Endothelial cell of umbilical vein (primary cell): Measurements from ENCODE around the gene GLB1L2. TPM values are rescaled to one million over a fixed set of nuclear protein-coding genes. Genes with fewer than 3 reads are reported as not detected.

ENCODE experiments used
- BruUV-seq: library from RNA; stranded (reverse); fragments of 400-500 nt; replicated peaks from 2 replicates; lab custom pipeline; 2021; lab: Mats Ljungman, UMichigan
- CTCF ChIA-PET: fragments of 300-600, 350-600 bp; sonication (Branson Sonifier 250); formaldehyde crosslinking; loops from one replicate; lab custom pipeline; 2021; ENCODE audit warnings: antibody characterized with exemption, inconsistent platforms; lab: Charles Lee
- POLR2A ChIA-PET: fragments of 300-600, 350-600 bp; sonication (Branson Sonifier 250); formaldehyde crosslinking; loops from one replicate; lab custom pipeline; 2021; ENCODE audit warnings: antibody characterized with exemption, inconsistent platforms; lab: Charles Lee
- DNase-seq: peaks from one replicate; pipeline ENCODE4 v3.0.0-alpha.2; 2011; ENCODE audit warnings: low read depth, low spot score
- FAIRE-seq: peaks from 2 replicates; lab custom pipeline; 2011; peaks lifted over from hg19 to GRCh38; lab: Jason Lieb, UNC
- H2AFZ ChIP-seq: 2 replicates; pipeline ENCODE4 v1.6.0; 2012; ENCODE audit warnings: low read depth, low read length, control low read depth, inconsistent platforms
- H3K27ac ChIP-seq: 2 replicates; pipeline ENCODE4 v1.5.1; 2011; ENCODE audit warnings: low read depth, mild to moderate bottlenecking, control low read depth, low read length, moderate library complexity; ENCODE audit not compliant: insufficient read depth
- H3K27me3 ChIP-seq, 2 experiments: 2 replicates each; pipeline versions ENCODE4 v1.6.0 to v1.6.1; 2011; ENCODE audit warnings: low read length in 2 of 2, mixed read lengths in 1 of 2; ENCODE audit not compliant: control insufficient read depth in 2 of 2, insufficient read depth in 2 of 2
- H3K36me3 ChIP-seq, 2 experiments: 2 replicates in 1 of 2; 3 replicates in 1 of 2; pipeline ENCODE4 v1.5.1; 2011; ENCODE audit warnings: low read length in 2 of 2, mild to moderate bottlenecking in 1 of 2, moderate library complexity in 1 of 2; ENCODE audit not compliant: control insufficient read depth in 2 of 2, insufficient read depth in 2 of 2; ENCODE audit errors: extremely low read depth in 1 of 2
- H3K4me1 ChIP-seq: 3 replicates; pipeline ENCODE4 v1.5.1; 2011; ENCODE audit warnings: mild to moderate bottlenecking, low read length; ENCODE audit not compliant: control insufficient read depth, insufficient read depth; ENCODE audit errors: extremely low read depth
- H3K4me2 ChIP-seq: 2 replicates; pipeline ENCODE4 v1.6.1; 2011; ENCODE audit warnings: low read length, control low read depth, mixed read lengths; ENCODE audit not compliant: insufficient read depth
- H3K4me3 ChIP-seq, 3 experiments: fragments of 200-600 bp in 1 of 3; sonication (generic), shearing (Covaris generic) in 1 of 3; replicated peaks in 1 of 3; 2 replicates each; pipeline ENCODE4 v1.5.1; 2011 to 2016; ENCODE audit warnings: control low read depth in 3 of 3, low read length in 3 of 3, mild to moderate bottlenecking in 2 of 3, inconsistent platforms in 1 of 3, low read depth in 1 of 3, moderate library complexity in 1 of 3; ENCODE audit not compliant: insufficient read depth in 1 of 3
- H3K79me2 ChIP-seq: 2 replicates; pipeline ENCODE4 v1.6.0; 2012; ENCODE audit warnings: low read length, inconsistent platforms; ENCODE audit not compliant: control insufficient read depth, insufficient read depth
- H3K9ac ChIP-seq: replicated peaks from 2 replicates; pipeline ENCODE3; 2011; ENCODE audit warnings: low read length, control low read depth; ENCODE audit not compliant: insufficient read depth; ENCODE audit errors: extremely low read depth
- H3K9me1 ChIP-seq: replicated peaks from 3 replicates; pipeline ENCODE4 v1.6.0; 2011; ENCODE audit warnings: mild to moderate bottlenecking, low read length; ENCODE audit not compliant: control insufficient read depth, insufficient read depth; ENCODE audit errors: extremely low read depth
- H3K9me3 ChIP-seq: replicated peaks from 2 replicates; pipeline ENCODE4 v1.5.1; 2012; ENCODE audit warnings: low read length, inconsistent platforms; ENCODE audit not compliant: control insufficient read depth, insufficient read depth
- H4K20me1 ChIP-seq: replicated peaks from 2 replicates; pipeline ENCODE3; 2011; ENCODE audit warnings: mild to moderate bottlenecking, low read length; ENCODE audit not compliant: control insufficient read depth, insufficient read depth; ENCODE audit errors: extremely low read depth
- EZH2 ChIP-seq: IDR thresholded peaks from 2 replicates; pipeline ENCODE4 v1.6.1; 2012; ENCODE audit warnings: borderline replicate concordance, low read depth, mild to moderate bottlenecking, moderate library complexity, low read length, inconsistent platforms; ENCODE audit not compliant: severe bottlenecking
- FOS ChIP-seq: IDR thresholded peaks from 2 replicates; pipeline ENCODE4 v1.6.1; 2011; ENCODE audit warnings: mild to moderate bottlenecking, low read length, moderate library complexity, borderline replicate concordance; ENCODE audit not compliant: insufficient read depth
- GATA2 ChIP-seq: IDR thresholded peaks from 2 replicates; pipeline ENCODE4 v1.7.0; 2011; ENCODE audit warnings: low read depth, mild to moderate bottlenecking, moderate library complexity, mixed read lengths, low read length; ENCODE audit not compliant: insufficient read length, insufficient read depth
- JUN ChIP-seq: IDR thresholded peaks from 2 replicates; pipeline ENCODE4 v1.6.1; 2011; ENCODE audit warnings: borderline replicate concordance, low read depth; ENCODE audit not compliant: insufficient read length, insufficient read depth
- MYC ChIP-seq: IDR thresholded peaks from one replicate; pipeline ENCODE4 v1.6.1; 2011; ENCODE audit warnings: mild to moderate bottlenecking, low read depth, low read length
- POLR2A ChIP-seq: IDR thresholded peaks from 2 replicates; pipeline ENCODE4 v1.6.1; 2012; ENCODE audit warnings: low read depth, mild to moderate bottlenecking, control low read depth, low read length
- POLR2AphosphoS5 ChIP-seq: IDR thresholded peaks from 2 replicates; pipeline ENCODE4 v1.6.1; 2012; ENCODE audit warnings: low read depth, mild to moderate bottlenecking, control low read depth, low read length, moderate library complexity; ENCODE audit not compliant: insufficient read depth
- dilution Hi-C: fragments of 300-500 bp; cut with MboI; formaldehyde crosslinking; loops from one replicate; pipeline ENCODE4 v1.15.0; 2019; ENCODE audit warnings: low sequenced_read_pairs; ENCODE audit not compliant: extremely low pct_ligation_motif_present
- intact Hi-C: fragments of 100-400 bp; cut with micrococcal nuclease; formaldehyde crosslinking; loops from one replicate; pipeline ENCODE4 v1.10.0; 2022
- polyA plus RNA-seq, 4 experiments: library from polyadenylated mRNA; depleted of rRNA in 3 of 4; stranded (reverse) in 3 of 4; unstranded in 1 of 4; fragments of >200 nt; gene quantifications; 2 replicates each; pipeline versions ENCODE4 v1.2.1 to v1.2.3, GENCODE V29; 2011 to 2012; ENCODE audit warnings: missing spikeins in 1 of 4
- total RNA-seq: library from RNA; stranded (reverse); gene quantifications from 2 replicates; pipeline ENCODE4 v1.2.3, GENCODE V29; 2021
- TF ChIP-seq, protein P1 (sequence below): IDR thresholded peaks from 2 replicates; pipeline ENCODE4 v1.6.1; 2011; ENCODE audit not compliant: insufficient read depth, insufficient read length
- TF ChIP-seq, protein P2 (sequence below), 2 donors: IDR thresholded peaks; 1 replicate in 1 of 2; 2 replicates in 1 of 2; pipeline ENCODE4 v1.5.1; 2011; ENCODE audit warnings: low read length in 2 of 2, mild to moderate bottlenecking in 2 of 2, moderate library complexity in 2 of 2, control low read depth in 1 of 2, inconsistent platforms in 1 of 2, low read depth in 1 of 2; ENCODE audit not compliant: insufficient read depth in 1 of 2; ENCODE audit errors: extremely low read depth in 1 of 2

Gene GLB1L2
- total and polyA plus RNA-seq, 2 donors (not counting 3 experiments of a cell fraction or from before 2014, with no cell fraction given) = 0.55 to 0.59 TPM

DNA sequence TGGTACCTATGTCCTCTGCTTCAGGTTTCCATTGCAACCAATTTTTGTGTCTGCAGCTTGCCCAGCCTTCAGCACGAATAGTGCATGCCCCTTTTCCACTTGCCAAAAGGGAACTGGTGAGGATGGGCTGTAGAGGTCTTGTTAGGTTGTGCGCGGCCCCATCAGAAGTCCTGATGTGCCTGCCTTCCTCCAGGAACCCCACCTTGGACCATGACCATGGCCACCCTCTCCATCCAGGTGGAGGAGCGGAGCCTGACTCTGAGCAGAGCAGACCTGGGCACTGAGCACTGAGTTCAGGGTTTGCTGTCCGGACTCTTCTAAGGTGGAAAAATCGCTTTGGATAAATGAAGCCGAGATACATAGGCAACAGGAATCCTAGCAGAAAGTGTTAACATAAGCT, 6.9 kb downstream of the GLB1L2 start:
- Histone ChIP-seq H3K27ac (no peak overlapping the region), H3K9ac (no peak overlapping the region), H3K4me1 (no peaks in the 10 kb centered on the region), H3K4me2 (no peak overlapping the region), H3K9me1 (no peaks in the 10 kb centered on the region), H3K9me3 (no peaks in the 10 kb centered on the region), H3K27me3 (no peaks in the 10 kb centered on the region), H2AFZ (no peak overlapping the region), H3K4me3 (no peak overlapping the region), H3K79me2 (no peaks in the 10 kb centered on the region), H4K20me1 (no peaks in the 10 kb centered on the region), H3K36me3 (no peaks in the 10 kb centered on the region)
- no TSS peak for BruUV-seq
- TF ChIP-seq FOS (no peak), EZH2 (no peak), POLR2AphosphoS5 (no peak), JUN (no peak), MYC (no peak), GATA2 (no peak), POLR2A (no peak)
- TF ChIP-seq, protein P1, sequence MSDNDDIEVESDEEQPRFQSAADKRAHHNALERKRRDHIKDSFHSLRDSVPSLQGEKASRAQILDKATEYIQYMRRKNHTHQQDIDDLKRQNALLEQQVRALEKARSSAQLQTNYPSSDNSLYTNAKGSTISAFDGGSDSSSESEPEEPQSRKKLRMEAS = no peak
- TF ChIP-seq, protein P2, sequence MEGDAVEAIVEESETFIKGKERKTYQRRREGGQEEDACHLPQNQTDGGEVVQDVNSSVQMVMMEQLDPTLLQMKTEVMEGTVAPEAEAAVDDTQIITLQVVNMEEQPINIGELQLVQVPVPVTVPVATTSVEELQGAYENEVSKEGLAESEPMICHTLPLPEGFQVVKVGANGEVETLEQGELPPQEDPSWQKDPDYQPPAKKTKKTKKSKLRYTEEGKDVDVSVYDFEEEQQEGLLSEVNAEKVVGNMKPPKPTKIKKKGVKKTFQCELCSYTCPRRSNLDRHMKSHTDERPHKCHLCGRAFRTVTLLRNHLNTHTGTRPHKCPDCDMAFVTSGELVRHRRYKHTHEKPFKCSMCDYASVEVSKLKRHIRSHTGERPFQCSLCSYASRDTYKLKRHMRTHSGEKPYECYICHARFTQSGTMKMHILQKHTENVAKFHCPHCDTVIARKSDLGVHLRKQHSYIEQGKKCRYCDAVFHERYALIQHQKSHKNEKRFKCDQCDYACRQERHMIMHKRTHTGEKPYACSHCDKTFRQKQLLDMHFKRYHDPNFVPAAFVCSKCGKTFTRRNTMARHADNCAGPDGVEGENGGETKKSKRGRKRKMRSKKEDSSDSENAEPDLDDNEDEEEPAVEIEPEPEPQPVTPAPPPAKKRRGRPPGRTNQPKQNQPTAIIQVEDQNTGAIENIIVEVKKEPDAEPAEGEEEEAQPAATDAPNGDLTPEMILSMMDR (IDR thresholded peaks at IDR 0.05; ENCODE audit: extremely low read depth in 1 of 2, insufficient read depth in 1 of 2, low read depth in 1 of 2, low read length in 2 of 2) = no peak
- ChIA-PET POLR2A (no interaction called here), CTCF (no interaction called here)
- FAIRE-seq (no peak), DNase-seq (no peak)
- dilution Hi-C loops = no loop called here
- intact Hi-C loops = loop anchor here (10.0 kb wide), 1 partner anchor 304 kb away; no protein-coding TSS in a partner anchor
